ENCODE data around the gene WDR3.

Gene WDR3

DNA sequence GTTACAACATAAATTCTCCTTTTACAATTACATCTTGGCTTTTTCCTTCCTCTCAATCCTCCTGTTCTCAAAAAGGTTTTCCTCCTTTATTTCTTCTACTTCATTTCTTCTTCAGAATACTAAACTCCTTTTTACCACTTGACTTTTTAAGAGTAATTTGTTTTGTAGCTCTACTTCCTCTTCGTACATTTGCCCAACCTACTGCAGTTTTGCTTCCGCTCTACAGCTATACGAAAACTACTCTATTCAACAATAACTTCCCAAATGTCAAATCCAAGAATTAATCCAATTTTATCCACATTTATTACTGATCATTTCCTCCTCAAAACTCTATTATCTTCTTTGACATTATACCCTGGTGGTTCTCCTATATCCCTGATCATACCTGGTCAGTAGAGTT is 3.6 kb upstream of the WDR3 start:
- TF ChIP-seq TCF12 (IDR thresholded peaks at IDR 0.05; ENCODE audit: low read depth) (no peak), MAX (IDR thresholded peaks at IDR 0.05) (no peak), TEAD4 (IDR thresholded peaks at IDR 0.05) (no peak), NFIC (IDR thresholded peaks at IDR 0.05) (no peak), YY1 (IDR thresholded peaks at IDR 0.05; ENCODE audit: low read depth) (no peak)
- TF ChIP-seq, protein P1, sequence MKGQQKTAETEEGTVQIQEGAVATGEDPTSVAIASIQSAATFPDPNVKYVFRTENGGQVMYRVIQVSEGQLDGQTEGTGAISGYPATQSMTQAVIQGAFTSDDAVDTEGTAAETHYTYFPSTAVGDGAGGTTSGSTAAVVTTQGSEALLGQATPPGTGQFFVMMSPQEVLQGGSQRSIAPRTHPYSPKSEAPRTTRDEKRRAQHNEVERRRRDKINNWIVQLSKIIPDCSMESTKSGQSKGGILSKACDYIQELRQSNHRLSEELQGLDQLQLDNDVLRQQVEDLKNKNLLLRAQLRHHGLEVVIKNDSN (IDR thresholded peaks at IDR 0.05): no peak

GRCh38 chr1:117928881-117929342 is 627 bp upstream of the WDR3 start:
- TF ChIP-seq MAX (IDR thresholded peaks at IDR 0.05) (no peak), TAF1 (IDR thresholded peaks at IDR 0.05; ENCODE audit: low read depth) (no peak), EP300 (IDR thresholded peaks at IDR 0.05; ENCODE audit: borderline replicate concordance) (no peak), TEAD4 (IDR thresholded peaks at IDR 0.05) (no peak), FOXM1 (IDR thresholded peaks at IDR 0.05; ENCODE audit: borderline replicate concordance, low read depth) (no peak), YY1 (IDR thresholded peaks at IDR 0.05; ENCODE audit: low read depth) (no peak), CREB1 (IDR thresholded peaks at IDR 0.05; ENCODE audit: low read depth) (no peak), RAD21 (IDR thresholded peaks at IDR 0.05; ENCODE audit: low read depth) (no peak), CEBPB (IDR thresholded peaks at IDR 0.05) (no peak), EGR1 (IDR thresholded peaks at IDR 0.05) (no peak)
- TF ChIP-seq, protein P2, sequence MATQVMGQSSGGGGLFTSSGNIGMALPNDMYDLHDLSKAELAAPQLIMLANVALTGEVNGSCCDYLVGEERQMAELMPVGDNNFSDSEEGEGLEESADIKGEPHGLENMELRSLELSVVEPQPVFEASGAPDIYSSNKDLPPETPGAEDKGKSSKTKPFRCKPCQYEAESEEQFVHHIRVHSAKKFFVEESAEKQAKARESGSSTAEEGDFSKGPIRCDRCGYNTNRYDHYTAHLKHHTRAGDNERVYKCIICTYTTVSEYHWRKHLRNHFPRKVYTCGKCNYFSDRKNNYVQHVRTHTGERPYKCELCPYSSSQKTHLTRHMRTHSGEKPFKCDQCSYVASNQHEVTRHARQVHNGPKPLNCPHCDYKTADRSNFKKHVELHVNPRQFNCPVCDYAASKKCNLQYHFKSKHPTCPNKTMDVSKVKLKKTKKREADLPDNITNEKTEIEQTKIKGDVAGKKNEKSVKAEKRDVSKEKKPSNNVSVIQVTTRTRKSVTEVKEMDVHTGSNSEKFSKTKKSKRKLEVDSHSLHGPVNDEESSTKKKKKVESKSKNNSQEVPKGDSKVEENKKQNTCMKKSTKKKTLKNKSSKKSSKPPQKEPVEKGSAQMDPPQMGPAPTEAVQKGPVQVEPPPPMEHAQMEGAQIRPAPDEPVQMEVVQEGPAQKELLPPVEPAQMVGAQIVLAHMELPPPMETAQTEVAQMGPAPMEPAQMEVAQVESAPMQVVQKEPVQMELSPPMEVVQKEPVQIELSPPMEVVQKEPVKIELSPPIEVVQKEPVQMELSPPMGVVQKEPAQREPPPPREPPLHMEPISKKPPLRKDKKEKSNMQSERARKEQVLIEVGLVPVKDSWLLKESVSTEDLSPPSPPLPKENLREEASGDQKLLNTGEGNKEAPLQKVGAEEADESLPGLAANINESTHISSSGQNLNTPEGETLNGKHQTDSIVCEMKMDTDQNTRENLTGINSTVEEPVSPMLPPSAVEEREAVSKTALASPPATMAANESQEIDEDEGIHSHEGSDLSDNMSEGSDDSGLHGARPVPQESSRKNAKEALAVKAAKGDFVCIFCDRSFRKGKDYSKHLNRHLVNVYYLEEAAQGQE (IDR thresholded peaks at IDR 0.05; ENCODE audit: low read depth): no peak
- TF ChIP-seq, protein P1 (IDR thresholded peaks at IDR 0.05): no peak

DNA sequence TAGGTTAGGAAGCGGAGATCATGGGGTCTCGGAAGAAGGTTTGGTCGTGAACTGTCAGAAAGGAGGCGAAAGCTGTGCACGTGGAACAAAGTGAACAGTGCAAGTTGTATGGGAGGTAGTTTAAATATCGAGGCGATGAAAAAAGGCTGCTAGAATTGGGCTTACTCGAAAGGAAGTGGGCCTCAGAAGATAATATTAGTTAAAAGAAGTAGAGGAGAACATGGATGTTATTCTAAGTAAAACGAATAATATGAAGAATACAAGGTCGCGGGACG is 571 bp downstream of the WDR3 start:
- TF ChIP-seq MAX (IDR thresholded peaks at IDR 0.05) (no peak), TAF1 (IDR thresholded peaks at IDR 0.05; ENCODE audit: low read depth) (no peak), YY1 (IDR thresholded peaks at IDR 0.05; ENCODE audit: low read depth) (no peak), CEBPB (IDR thresholded peaks at IDR 0.05) (no peak), EP300 (IDR thresholded peaks at IDR 0.05; ENCODE audit: borderline replicate concordance) (no peak), TCF12 (IDR thresholded peaks at IDR 0.05; ENCODE audit: low read depth) (no peak), TEAD4 (IDR thresholded peaks at IDR 0.05) (no peak), FOXM1 (IDR thresholded peaks at IDR 0.05; ENCODE audit: borderline replicate concordance, low read depth) (no peak), RAD21 (IDR thresholded peaks at IDR 0.05; ENCODE audit: low read depth) (no peak), CREB1 (IDR thresholded peaks at IDR 0.05; ENCODE audit: low read depth) (no peak), EGR1 (IDR thresholded peaks at IDR 0.05) (no peak)
- TF ChIP-seq, protein P1 (IDR thresholded peaks at IDR 0.05): no peak
- TF ChIP-seq, protein P2 (IDR thresholded peaks at IDR 0.05; ENCODE audit: low read depth): no peak

DNA sequence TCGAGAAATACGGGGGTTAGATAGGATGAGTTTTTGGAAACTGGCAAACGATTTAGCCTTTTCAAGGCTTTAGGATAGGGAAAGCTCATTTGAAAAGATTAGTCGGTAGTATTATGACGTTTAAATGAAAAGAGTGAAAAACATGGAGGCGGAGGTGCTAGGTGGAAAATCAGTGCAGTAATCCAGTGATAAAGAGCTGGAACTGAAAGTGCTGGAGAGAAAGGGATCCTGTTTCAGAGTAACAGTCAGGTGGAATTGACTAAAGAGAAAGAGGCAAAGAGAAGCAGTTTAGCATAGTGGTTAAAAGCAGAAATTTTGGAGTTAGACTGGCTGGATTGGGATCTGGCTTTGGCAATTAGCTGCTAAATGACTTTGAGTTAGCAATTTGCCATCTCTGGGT is 945 bp downstream of the WDR3 start:
- TF ChIP-seq TAF1 (IDR thresholded peaks at IDR 0.05; ENCODE audit: low read depth) (no peak), FOXM1 (IDR thresholded peaks at IDR 0.05; ENCODE audit: borderline replicate concordance, low read depth) (no peak), CREB1 (IDR thresholded peaks at IDR 0.05; ENCODE audit: low read depth) (no peak), EP300 (IDR thresholded peaks at IDR 0.05; ENCODE audit: borderline replicate concordance) (no peak), TCF12 (IDR thresholded peaks at IDR 0.05; ENCODE audit: low read depth) (no peak), ZBTB7A (IDR thresholded peaks at IDR 0.05; ENCODE audit: low read depth) (no peak), YY1 (IDR thresholded peaks at IDR 0.05; ENCODE audit: low read depth) (no peak), NFIC (IDR thresholded peaks at IDR 0.05) (no peak), EGR1 (IDR thresholded peaks at IDR 0.05) (no peak), RAD21 (IDR thresholded peaks at IDR 0.05; ENCODE audit: low read depth) (no peak), CEBPB (IDR thresholded peaks at IDR 0.05) (no peak), MAX (IDR thresholded peaks at IDR 0.05) (no peak)
- TF ChIP-seq, protein P1 (IDR thresholded peaks at IDR 0.05): no peak
- TF ChIP-seq, protein P2 (IDR thresholded peaks at IDR 0.05; ENCODE audit: low read depth): no peak
